GM10266 (cell line): Measurements from ENCODE around the gene MFSD2B.
"Not testable (repeated sequence)": the region's sequence is repeated elsewhere in the genome, so short reads cannot be mapped to it uniquely, and the experiment has no call there.

ENCODE experiments used
- DNase-seq: peaks from one replicate; pipeline ENCODE4 v3.0.0; 2012; ENCODE audit errors: extremely low spot score
- CTCF ChIP-seq: IDR thresholded peaks from 2 replicates; pipeline ENCODE4 v1.5.1; 2012; ENCODE audit warnings: mild to moderate bottlenecking, low read depth; ENCODE audit not compliant: control insufficient read depth, insufficient read depth; ENCODE audit errors: missing control alignments

Gene MFSD2B

DNA sequence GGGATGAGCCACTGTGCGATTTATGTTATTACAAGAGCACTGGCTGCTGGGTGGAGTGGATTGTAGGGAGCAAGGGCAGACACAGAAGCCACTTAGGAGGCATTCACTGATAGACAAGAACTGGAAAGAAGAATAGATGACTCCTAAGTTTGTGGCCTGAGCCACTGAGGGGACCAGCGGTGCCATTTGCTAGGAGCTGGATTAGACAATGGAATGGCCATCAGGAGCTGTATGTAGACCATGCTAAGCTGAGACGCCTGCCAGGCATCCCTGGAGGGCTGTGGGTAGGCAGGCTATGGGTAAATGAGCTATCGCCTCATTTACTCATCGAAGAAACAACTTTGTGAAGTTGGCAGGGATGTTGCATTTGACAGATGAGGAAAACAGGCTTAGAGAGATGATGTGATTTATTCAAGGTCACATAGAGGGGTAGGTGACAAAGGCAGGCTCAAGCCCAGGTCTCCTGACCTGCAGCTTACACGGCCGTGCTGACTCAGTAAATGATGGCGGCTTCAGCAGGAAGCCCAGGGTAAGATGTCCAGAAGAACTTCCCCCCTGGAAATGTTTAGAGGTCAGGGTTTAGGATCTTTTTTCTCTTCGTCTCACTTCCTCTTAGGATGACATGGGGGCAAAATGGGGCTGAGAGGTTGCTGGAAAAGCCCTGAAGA is 2.8 kb downstream of the MFSD2B start:
- TF ChIP-seq CTCF: no peak
- no peak for DNase-seq

GRCh38 chr2:24014902-24015301 is 5.0 kb downstream of the MFSD2B start:
- not testable (repeated sequence) for DNase-seq

GRCh38 chr2:24015562-24016375 is 5.9 kb downstream of the MFSD2B start:
- no peak for DNase-seq
- TF ChIP-seq CTCF: no peak

DNA sequence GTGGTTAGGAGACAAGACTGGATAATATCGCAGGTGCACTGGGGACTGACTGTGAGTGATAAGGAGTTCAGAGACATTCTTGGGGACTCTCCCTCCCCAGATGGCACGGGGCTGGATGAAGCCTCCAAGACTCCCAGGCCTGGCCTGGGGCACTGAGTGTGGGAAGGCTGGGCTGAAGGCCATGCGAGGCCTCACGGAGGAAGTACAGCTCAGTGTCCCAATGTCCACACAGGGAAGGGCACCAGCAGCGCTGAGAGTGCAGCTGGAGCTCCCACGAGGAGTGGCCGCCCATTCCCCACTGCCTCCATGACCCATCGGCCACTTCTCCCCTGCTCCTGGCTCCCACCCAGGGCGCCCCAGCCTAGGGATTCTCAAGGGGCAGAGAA is 6.5 kb downstream of the MFSD2B start:
- no peak for TF ChIP-seq CTCF
- no peak for DNase-seq

DNA sequence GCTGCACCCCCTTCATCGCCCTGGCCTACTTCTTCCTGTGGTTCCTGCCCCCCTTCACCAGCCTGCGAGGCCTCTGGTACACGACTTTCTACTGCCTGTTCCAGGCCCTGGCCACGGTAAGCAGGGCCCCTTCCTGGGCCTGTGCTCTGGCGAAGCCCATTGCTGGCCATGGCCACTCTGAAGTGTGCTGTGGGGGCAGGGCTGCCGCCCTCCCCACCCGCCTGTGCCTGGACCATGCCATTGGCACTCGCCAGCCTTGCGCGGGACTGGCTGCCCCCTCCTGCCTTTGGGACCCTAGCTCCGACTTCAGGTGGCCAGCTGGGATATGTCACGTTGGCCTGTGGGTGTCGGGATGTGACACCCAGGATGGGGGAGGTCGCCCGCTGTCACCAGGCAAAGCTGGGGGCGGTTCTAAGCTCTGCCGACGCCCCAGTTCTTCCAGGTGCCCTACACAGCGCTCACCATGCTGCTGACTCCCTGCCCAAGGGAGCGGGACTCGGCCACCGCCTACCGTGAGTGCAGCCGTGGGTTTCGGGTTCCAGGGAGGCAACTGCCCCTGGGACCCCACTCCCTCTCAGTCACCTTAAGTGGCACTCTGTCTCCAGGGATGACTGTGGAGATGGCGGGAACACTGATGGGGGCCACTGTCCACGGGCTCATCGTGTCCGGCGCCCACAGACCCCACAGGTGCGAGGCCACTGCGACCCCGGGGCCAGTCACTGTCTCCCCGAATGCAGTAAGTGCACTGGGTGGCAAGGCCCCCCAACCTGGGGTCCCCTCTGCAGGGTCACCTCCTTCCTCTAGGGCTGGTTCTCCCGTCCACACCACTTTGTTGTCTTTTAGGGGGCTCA is 7.2 kb downstream of the MFSD2B start:
- no peak for TF ChIP-seq CTCF
- no peak for DNase-seq

- no peak for DNase-seq
- TF ChIP-seq CTCF: no peak
These were observed 7.8 kb downstream of the MFSD2B start for GRCh38 chr2:24017711-24018110.

DNA sequence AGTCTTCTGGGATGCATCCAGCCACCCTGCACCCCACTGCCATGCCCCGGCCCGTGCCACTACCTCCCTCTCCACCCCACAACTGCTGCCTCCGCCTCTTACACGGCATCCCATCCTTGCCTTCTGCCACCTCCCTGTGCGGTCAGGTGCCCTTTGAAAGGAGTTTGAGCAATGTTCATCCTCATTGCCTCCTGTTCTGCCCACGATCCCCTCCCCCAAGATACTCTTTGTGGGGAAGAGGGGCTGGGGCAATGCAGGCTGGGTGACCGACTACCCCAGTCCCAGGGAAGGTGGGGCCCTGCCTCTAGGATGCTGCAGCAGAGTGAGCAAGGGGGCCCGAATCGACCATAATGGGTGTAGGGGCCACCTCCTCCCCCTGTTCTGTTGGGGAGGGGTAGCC is 8.4 kb downstream of the MFSD2B start:
- no peak for TF ChIP-seq CTCF
- DNase-seq: no peak
